ENCODE measurements around the gene OR1J2.
"Not testable (repeated sequence)": the region's sequence is repeated elsewhere in the genome, so short reads cannot be mapped to it uniquely, and the experiment has no call there.

Gene OR1J2

DNA sequence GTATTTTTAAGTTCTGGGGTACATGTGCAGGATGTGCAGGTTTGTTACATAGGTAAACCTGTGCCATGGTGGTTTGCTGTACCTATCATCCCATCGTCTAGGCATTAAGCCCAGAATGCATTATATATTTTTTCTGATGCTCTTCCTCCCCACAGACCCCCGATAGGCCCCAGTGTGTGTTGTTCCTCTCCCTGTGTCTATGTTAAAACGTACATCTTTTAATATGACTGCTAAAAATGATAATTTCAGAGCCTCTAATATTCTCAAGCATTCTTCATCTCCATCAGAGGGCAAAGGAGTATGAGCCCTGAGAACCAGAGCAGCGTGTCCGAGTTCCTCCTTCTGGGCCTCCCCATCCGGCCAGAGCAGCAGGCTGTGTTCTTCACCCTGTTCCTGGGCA lies at the start of gene OR1J2:
Gene OR1J2, plus strand, starts transcription at position 301 of the 400 bp plus-strand sequence. Its CDS starts 0 bp downstream, at position 301.
- DNase-seq (ENCODE audit: low spot score), result no peak

DNA sequence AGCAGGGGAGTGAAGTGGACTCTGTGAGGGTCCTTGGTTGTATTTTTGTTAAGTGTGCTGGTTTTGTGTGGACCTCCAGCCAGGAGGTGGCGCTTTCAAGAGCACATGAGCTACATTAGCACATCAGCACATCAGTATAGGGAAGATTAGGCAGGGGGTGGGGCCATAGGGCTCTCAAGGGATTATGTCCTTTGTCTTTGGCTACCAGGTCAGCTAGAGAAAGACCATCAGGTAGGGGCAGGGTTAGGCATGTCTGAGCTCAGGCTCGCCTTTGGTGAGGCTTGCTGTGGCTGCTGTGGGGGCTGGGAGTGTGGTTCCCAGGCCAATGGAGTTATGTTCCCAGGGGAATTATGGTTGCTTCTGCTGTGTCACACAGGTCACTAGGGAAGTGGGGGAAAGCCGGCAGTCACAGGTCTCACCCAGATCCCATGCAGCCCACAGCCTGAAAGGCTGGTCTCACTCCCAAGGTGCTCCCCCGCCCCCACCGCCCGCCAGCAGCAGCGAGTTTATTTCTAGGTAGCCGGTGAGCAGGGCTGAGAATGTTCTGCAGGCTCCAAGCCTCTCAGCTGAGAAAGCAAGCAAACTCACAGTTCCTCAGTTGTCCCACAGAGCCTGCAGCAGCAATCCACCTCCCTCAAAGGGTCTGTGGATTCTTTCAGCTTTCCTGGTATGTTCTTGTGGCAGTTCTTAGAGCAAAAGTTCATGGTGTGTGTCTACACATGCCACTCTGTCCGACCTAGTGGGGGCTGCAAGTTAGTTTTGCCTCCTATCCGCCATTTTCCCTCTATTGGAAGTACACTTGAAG lies 46.6 kb upstream of the OR1J2 start:
- peak; percentile 46 for DNase-seq (ENCODE audit: low spot score)

- DNase-seq (ENCODE audit: low spot score), result peak; percentile 80
Observed at GRCh38 chr9:122464633-122465567, 45.7 kb upstream of the OR1J2 start.

- DNase-seq (ENCODE audit: low spot score), result no peak
Observed at GRCh38 chr9:122466456-122466855, 44.1 kb upstream of the OR1J2 start.

GRCh38 chr9:122468735-122469134 lies 41.9 kb upstream of the OR1J2 start:
- DNase-seq (ENCODE audit: low spot score), result no peak

- no peak for DNase-seq (ENCODE audit: low spot score)
Observed at GRCh38 chr9:122474561-122474960, 36.0 kb upstream of the OR1J2 start.

- DNase-seq (ENCODE audit: low spot score), result no peak
Observed at GRCh38 chr9:122475717-122476116, 34.9 kb upstream of the OR1J2 start.

GRCh38 chr9:122477346-122477745 lies 33.3 kb upstream of the OR1J2 start:
- no peak for DNase-seq (ENCODE audit: low spot score)

GRCh38 chr9:122477826-122478225 lies 32.8 kb upstream of the OR1J2 start, which contains the start of gene OR1J1:
OR1J1 (minus strand) TSS chr9:122477926; CDS start chr9:122477926, 0 bp downstream.
- DNase-seq (ENCODE audit: low spot score), result no peak

DNA sequence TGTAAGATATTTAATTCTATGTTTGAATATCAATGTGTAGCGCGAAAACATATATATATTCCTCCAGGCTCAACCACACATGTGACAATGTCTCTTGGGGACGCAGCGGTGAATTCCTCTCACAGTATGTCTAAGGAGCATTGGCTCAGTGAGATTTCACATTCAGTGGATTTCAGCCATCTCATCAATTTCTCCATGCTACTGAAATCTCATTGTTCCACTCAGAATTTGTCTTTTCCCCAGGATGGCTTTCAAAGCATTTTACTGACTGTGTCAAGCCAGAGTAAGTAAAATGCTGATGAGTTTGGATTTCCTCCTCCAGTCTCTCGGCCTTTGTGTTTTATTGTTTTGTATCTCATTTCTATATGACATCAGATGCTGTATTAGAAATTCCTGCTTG lies 31.5 kb upstream of the OR1J2 start:
- DNase-seq (ENCODE audit: low spot score), result no peak

- DNase-seq (ENCODE audit: low spot score), result peak; percentile 49
Observed at GRCh38 chr9:122498883-122499288, 11.7 kb upstream of the OR1J2 start.

GRCh38 chr9:122506964-122507363 lies 3.6 kb upstream of the OR1J2 start:
- no peak for DNase-seq (ENCODE audit: low spot score)

DNA sequence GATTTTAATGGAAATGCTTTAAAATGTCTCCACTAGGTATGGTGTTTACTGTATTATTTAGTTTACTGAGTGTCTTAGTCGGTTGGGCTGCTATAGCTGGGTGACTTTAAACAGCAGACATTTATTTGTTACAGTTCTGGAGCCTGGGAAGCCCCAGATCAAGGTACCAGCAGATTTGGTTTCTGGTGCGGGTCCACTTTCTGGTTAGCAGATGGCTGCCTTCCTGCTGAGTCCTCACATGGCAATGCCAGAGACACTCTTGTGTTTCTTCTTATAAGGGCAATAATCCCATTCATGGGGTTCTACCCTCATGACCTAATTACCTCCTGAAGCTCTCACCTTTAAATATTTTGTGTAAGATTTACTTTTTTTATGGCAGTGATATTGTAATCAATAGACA lies 7.6 kb downstream of the OR1J2 start:
- no peak for DNase-seq (ENCODE audit: low spot score)

GRCh38 chr9:122518841-122519240 lies 8.2 kb downstream of the OR1J2 start, which contains the start of gene OR1J4:
OR1J4 (plus strand) TSS chr9:122519141; CDS start chr9:122519141, 0 bp downstream.
- no peak for DNase-seq (ENCODE audit: low spot score)

GRCh38 chr9:122519376-122519775 lies 8.8 kb downstream of the OR1J2 start:
- no peak for DNase-seq (ENCODE audit: low spot score)

DNA sequence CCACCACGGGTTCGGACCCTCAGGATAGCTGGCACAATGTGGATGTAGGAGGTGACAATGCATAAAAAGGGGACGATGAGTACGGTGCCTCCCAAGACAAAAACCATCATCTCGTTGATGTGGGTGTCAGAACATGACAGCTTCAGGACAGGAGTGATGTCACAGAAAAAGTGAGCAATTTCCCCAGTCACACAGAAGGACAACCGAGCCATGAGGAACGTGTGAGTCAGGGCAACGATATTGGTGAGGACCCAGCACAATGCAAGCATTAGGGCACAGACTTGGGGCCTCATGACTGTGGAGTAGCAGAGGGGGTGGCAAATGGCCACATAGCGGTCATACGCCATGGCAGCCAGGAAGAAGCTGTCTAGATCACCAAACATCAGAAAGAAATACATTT lies 16.0 kb downstream of the OR1J2 start:
- DNase-seq (ENCODE audit: low spot score), result no peak

DNA sequence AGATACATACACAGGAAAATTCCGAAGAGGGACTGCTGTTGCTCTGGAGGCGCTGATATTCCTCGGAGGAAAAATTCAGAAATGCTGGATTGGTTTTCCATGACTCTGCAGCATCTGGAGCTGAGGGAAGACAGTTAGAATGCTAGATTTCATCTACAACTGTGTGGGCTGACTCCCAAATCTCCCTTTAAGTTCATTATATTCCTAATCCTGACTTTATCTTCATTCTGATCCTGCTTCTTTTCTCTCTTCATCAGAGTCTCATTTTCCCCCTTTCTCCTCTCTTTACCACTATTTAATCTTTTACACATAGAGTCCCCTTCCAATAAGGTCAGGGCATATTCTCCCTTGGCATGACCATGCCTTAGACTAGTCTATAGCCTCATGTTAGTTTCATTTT lies 16.6 kb downstream of the OR1J2 start, which contains the start of gene OR1N1:
Gene OR1N1, minus strand, starts transcription at position 101 of the 400 bp plus-strand sequence. Its CDS starts 0 bp downstream, at position 101.
- DNase-seq (ENCODE audit: low spot score), result no peak

DNA sequence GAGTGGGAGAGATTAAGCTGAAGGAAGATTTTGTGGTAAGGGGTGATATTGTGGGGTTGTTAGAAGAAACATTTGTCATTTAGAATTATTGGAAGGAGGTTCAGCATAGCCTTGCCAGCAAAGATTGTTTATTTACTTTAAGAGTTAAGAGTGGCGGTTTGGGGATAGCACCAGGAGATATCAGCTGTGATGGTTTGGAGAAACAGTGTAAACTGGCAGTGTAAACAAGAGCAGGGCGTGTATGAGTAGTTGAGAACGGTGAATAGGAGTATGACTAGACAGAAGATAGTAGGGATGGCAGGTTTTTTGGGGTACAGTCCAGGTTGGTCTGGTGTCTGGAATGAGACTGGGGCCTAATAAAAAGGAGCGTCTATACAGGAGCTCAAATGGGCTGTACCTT lies 20.6 kb downstream of the OR1J2 start:
- not testable (repeated sequence) for DNase-seq (ENCODE audit: low spot score)

DNA sequence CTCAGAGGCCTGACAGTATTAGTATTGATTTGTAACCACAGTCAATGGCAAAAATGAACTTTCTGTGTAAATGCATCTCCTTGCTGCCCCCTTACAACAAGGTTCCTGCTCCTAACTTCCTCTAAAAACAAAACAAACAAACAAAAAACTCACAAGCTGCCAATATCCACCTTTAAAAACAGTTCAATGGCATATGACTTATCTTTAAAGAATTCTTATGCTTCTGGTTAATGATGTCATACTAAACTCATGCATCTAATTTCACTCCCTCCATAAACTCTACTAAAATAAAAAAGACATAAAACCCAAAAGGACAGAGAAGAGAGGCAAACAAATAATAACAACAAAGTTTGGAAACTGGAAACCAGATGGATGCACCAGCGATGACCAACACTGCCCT lies 25.5 kb downstream of the OR1J2 start:
- DNase-seq (ENCODE audit: low spot score), result no peak

DNA sequence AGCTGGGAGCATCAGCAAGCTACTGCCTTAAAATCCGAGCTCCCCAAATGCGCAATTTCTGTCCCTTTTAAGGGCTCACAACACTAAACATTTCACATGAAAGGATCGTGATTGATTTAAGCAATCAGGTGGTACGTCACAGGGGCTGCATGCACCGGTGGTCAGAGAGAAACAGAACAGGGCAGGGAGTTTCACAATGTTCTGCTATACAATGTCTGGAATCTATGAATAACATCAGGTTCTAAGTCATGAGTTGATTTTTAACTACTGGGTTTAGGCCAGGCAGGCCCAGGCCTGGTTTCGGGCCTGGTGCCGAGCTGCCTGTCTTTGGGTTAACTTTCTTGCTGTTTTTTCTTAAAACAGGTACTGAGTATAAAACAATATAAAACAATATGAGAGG lies 26.5 kb downstream of the OR1J2 start:
- DNase-seq (ENCODE audit: low spot score), result not testable (repeated sequence)

DNA sequence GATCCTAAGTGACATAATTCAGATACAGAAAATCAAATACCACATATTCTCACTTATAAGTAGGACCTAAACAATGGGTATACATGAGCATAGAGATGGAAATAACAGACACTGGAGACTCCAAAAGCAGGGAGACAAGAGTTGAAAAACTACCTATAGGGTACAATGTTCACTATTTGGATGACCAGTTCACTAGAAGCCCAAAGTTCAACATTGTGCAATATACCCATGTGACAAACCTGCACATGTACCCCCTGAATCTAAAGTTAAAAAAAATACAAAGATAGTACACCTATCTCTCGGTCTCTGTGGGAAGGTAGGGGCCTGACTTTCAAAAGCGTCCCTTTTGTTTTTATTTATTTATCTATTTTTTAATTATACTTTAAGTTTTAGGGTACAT lies 28.2 kb downstream of the OR1J2 start:
- DNase-seq (ENCODE audit: low spot score), result no peak

DNA sequence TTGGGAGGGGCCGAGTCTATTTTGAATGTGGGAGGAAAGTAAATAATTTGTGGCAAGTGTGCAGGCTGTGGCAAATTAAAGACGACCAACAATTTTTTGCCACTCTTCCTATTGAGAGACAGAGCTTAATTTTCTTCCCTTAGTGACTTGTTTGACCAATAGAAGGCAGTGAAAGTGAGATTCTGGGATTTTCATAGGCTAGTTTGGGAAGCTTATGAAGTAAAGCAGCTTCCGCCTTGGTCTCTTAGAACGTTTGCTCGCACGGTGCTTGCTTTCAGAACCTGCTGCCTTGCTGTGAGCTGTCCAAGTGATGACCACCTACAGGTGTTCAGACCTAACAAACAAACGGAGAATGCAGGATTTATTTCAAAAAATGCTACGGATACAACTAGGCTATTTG lies 35.6 kb downstream of the OR1J2 start:
- DNase-seq (ENCODE audit: low spot score), result no peak

DNA sequence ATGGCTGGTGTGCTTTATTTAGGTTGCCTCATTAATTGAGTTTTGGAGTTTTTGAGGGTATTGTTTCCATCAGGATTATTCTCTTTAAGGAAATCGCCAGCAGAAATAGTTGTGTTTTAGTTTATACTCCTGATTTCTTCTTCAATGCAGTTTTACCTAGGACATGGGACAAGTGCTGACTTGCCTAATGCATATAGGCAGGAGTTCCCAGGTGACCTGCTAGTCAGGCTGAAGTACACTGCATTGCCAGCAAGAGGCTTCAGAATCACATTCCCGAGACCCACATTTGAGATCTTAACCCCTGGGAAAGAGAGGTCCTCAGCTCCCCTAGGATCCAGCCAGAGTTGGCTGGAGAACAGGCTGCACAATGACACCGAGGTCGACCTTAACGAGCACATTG lies 40.8 kb downstream of the OR1J2 start:
- no peak for DNase-seq (ENCODE audit: low spot score)
